OCI-LY7 (cell line): ENCODE data around the gene RIT2. TPM values are rescaled to one million over a fixed set of nuclear protein-coding genes. Genes with fewer than 3 reads are reported as not detected.

Source experiments
- BruUV-seq: library from RNA; stranded (reverse); fragments of 400-500 nt; replicated peaks from 2 replicates; lab custom pipeline; 2021; lab: Mats Ljungman, UMichigan
- CTCF ChIA-PET: fragments of 300-600 bp; sonication (Branson Sonifier 250); formaldehyde crosslinking; loops from one replicate; lab custom pipeline; 2022; ENCODE audit warnings: antibody characterized with exemption; ENCODE audit not compliant: unreplicated experiment; lab: Charles Lee
- POLR2A ChIA-PET: fragments of 300-600 bp; sonication (Branson Sonifier 250); formaldehyde crosslinking; loops from one replicate; lab custom pipeline; 2022; ENCODE audit warnings: antibody characterized with exemption; lab: Charles Lee
- DNase-seq: peaks from one replicate; pipeline ENCODE4 v3.0.0-alpha.2; 2015; ENCODE audit warnings: low spot score
- H2AFZ ChIP-seq: fragments of 200-600 bp; sonication (generic), shearing (Covaris generic); 2 replicates; pipeline ENCODE4 v1.6.1; 2014; ENCODE audit warnings: mild to moderate bottlenecking, antibody characterized with exemption, low read length, moderate library complexity
- H3K27ac ChIP-seq: fragments of 200-600 bp; sonication (generic); 2 replicates; pipeline ENCODE4 v1.5.1; 2014; ENCODE audit warnings: mixed run types, low read depth, mild to moderate bottlenecking, moderate library complexity, low read length, inconsistent platforms; ENCODE audit not compliant: poor library complexity, severe bottlenecking
- H3K36me3 ChIP-seq: fragments of 200-600 bp; sonication (generic); 2 replicates; pipeline ENCODE4 v1.6.1; 2014; ENCODE audit warnings: mild to moderate bottlenecking, antibody characterized with exemption, low read length, moderate library complexity, mixed read lengths; ENCODE audit not compliant: insufficient read depth
- H3K4me1 ChIP-seq: fragments of 200-600 bp; sonication (generic); 2 replicates; pipeline ENCODE4 v1.5.1; 2014; ENCODE audit warnings: mild to moderate bottlenecking, low read length; ENCODE audit not compliant: insufficient read depth, poor library complexity, severe bottlenecking
- H3K4me2 ChIP-seq: fragments of 200-600 bp; sonication (generic); 2 replicates; pipeline ENCODE4 v1.6.1; 2014; ENCODE audit warnings: mild to moderate bottlenecking, low read length
- H3K4me3 ChIP-seq: fragments of 200-600 bp; sonication (generic); 2 replicates; pipeline ENCODE4 v1.5.1; 2014; ENCODE audit warnings: mild to moderate bottlenecking, low read depth, low read length; ENCODE audit not compliant: poor library complexity, severe bottlenecking
- H3K79me2 ChIP-seq: fragments of 200-600 bp; sonication (generic); 2 replicates; pipeline ENCODE4 v1.6.1; 2016; ENCODE audit warnings: low read depth, mild to moderate bottlenecking, low read length, moderate library complexity, mixed read lengths; ENCODE audit not compliant: insufficient read depth
- H3K9me2 ChIP-seq: fragments of 200-600 bp; sonication (generic); 2 replicates; pipeline ENCODE4 v1.6.1; 2016; ENCODE audit warnings: mild to moderate bottlenecking, low read length, mixed read lengths; ENCODE audit not compliant: insufficient read depth
- H3K9me3 ChIP-seq: fragments of 200-600 bp; sonication (generic); 2 replicates; pipeline ENCODE4 v1.6.1; 2014; ENCODE audit warnings: mild to moderate bottlenecking, mixed run types, low read length, mixed read lengths
- H4K20me1 ChIP-seq: fragments of 200-600 bp; sonication (generic); 2 replicates; pipeline ENCODE4 v1.6.1; 2014; ENCODE audit warnings: mild to moderate bottlenecking, antibody characterized with exemption, low read length, moderate library complexity, mixed read lengths; ENCODE audit not compliant: insufficient read depth
- EZH2phosphoT487 ChIP-seq: fragments of 200-600 bp; sonication (generic); IDR thresholded peaks from 2 replicates; pipeline ENCODE4 v1.6.1; 2018; ENCODE audit warnings: low read depth, borderline replicate concordance, mild to moderate bottlenecking, mixed run types, antibody characterized with exemption, low read length, moderate library complexity, mixed read lengths
- intact Hi-C: fragments of 100-400 bp; cut with micrococcal nuclease; formaldehyde crosslinking; loops from one replicate; pipeline ENCODE4 v1.10.0; 2022; ENCODE audit not compliant: unreplicated experiment
- total RNA-seq, 2 experiments: library from RNA; depleted of rRNA in 1 of 2; stranded (reverse); fragments of >200 nt in 1 of 2; shearing (Covaris generic) in 1 of 2; gene quantifications; 2 replicates each; pipeline ENCODE4 v1.2.3, GENCODE V29; 2014 to 2022
- TF ChIP-seq, protein P1 (sequence below): fragments of 200-600 bp; sonication (generic); conservative IDR thresholded peaks from 2 replicates; pipeline ENCODE4 v1.5.1; 2014; ENCODE audit warnings: mild to moderate bottlenecking, antibody characterized with exemption, low read length, moderate library complexity, mixed read lengths

Gene RIT2
- total RNA-seq, 2 experiments from 2014 or later = not detected

DNA sequence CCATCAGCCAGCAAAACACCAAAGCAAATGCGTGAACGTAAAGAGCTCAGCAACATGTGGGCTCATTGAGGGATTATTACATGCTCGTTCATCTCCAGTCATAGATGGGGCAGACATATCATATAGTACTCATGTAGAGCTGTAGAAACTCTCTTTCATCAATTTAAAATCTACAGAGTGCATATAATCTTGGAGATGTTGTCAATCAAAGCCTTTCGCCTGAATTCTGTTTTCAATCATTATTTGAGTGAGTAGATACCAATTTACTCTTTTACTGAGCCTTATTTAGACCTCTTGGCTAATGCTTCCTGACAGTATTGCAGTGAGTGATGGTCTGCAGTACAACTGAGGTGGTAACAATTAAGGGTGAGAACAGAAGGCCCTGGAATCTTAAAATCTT, 7.0 kb downstream of the RIT2 start:
- DNase-seq = no peak
- ChIA-PET CTCF (no interaction called here), POLR2A (no interaction called here)
- no peaks in the 10 kb centered on the region for H3K79me2 ChIP-seq
- no peak overlapping the region for H2AFZ ChIP-seq
- no peaks in the 10 kb centered on the region for H3K9me3 ChIP-seq
- TF ChIP-seq, protein P1, sequence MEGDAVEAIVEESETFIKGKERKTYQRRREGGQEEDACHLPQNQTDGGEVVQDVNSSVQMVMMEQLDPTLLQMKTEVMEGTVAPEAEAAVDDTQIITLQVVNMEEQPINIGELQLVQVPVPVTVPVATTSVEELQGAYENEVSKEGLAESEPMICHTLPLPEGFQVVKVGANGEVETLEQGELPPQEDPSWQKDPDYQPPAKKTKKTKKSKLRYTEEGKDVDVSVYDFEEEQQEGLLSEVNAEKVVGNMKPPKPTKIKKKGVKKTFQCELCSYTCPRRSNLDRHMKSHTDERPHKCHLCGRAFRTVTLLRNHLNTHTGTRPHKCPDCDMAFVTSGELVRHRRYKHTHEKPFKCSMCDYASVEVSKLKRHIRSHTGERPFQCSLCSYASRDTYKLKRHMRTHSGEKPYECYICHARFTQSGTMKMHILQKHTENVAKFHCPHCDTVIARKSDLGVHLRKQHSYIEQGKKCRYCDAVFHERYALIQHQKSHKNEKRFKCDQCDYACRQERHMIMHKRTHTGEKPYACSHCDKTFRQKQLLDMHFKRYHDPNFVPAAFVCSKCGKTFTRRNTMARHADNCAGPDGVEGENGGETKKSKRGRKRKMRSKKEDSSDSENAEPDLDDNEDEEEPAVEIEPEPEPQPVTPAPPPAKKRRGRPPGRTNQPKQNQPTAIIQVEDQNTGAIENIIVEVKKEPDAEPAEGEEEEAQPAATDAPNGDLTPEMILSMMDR = no peak
- BruUV-seq = no TSS peak
- no peak overlapping the region for H3K27ac ChIP-seq
- no peaks in the 10 kb centered on the region for H3K9me2 ChIP-seq
- no peaks in the 10 kb centered on the region for H4K20me1 ChIP-seq
- H3K36me3 ChIP-seq = no peaks in the 10 kb centered on the region
- no peak overlapping the region for H3K4me3 ChIP-seq
- no peak overlapping the region for H3K4me2 ChIP-seq
- no peaks in the 10 kb centered on the region for H3K4me1 ChIP-seq
- intact Hi-C loops = no loop called here

DNA sequence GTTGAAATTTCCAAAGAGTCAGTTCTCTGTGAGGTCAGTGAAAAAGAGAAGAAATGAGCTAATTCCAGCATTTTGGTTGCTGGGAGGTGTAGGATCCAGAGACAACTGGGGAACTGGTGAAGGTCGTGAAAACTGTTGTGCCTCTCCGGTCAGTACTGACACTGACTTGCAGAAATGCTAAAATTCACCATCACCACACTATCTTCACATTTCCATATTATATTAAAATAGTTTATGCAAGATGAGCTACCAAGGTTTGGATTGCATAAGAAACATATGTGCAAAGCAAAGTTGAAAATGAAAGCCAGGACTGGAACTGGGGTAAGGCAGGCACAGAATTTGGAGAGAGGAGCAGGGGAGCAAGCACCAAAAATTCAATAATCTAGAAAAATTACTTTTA, 21.8 kb downstream of the RIT2 start:
- Histone ChIP-seq H3K36me3 (no peaks in the 10 kb centered on the region), H3K4me2 (no peak overlapping the region), H3K4me3 (no peak overlapping the region), H3K79me2 (no peaks in the 10 kb centered on the region), H2AFZ (no peak overlapping the region), H3K9me3 (no peaks in the 10 kb centered on the region), H4K20me1 (no peaks in the 10 kb centered on the region), H3K4me1 (no peaks in the 10 kb centered on the region), H3K27ac (no peak overlapping the region), H3K9me2 (no peaks in the 10 kb centered on the region)
- no peak for DNase-seq
- TF ChIP-seq EZH2phosphoT487 = no peak
- TF ChIP-seq, protein P1 = no peak
- CTCF ChIA-PET = no interaction called here
- POLR2A ChIA-PET = interaction anchor here (1.1 kb wide), 1 partner anchor 21 kb away, joined by 3 read pairs; no protein-coding TSS in a partner anchor
- no TSS peak for BruUV-seq
- intact Hi-C loops = no loop called here

DNA sequence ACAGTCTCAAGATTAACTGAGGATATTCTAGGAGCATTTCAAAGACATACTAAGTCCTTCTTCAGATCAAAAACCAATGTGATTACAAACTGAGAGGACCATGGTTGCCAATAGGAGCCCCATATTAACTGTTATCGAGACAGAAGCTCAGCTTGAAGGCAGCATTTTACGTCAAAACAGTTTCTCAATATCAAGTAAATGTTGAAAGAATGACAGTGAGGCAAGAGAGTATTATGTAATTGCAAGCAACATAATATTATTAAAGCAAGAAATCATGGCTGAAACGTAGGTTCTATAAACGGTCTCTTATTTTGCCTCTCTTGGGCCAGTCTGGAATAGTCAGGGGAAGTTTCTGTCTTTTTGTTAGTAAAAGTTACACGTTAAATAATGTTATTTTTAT, 22.9 kb downstream of the RIT2 start:
- Histone ChIP-seq H3K4me1 (no peaks in the 10 kb centered on the region), H3K27ac (no peak overlapping the region), H3K9me3 (no peaks in the 10 kb centered on the region), H4K20me1 (no peaks in the 10 kb centered on the region), H3K4me2 (no peak overlapping the region), H2AFZ (no peak overlapping the region), H3K4me3 (no peak overlapping the region), H3K9me2 (no peaks in the 10 kb centered on the region), H3K79me2 (no peaks in the 10 kb centered on the region), H3K36me3 (no peaks in the 10 kb centered on the region)
- ChIA-PET POLR2A (no interaction called here), CTCF (no interaction called here)
- intact Hi-C loops = no loop called here
- TF ChIP-seq, protein P1 = no peak
- TF ChIP-seq EZH2phosphoT487 = no peak
- no TSS peak for BruUV-seq
- no peak for DNase-seq
